A673 (cell line): ENCODE data around the gene C11orf52. TPM values are rescaled to one million over a fixed set of nuclear protein-coding genes. Genes with fewer than 3 reads are reported as not detected.

ENCODE experiments used
- BruUV-seq: library from RNA; stranded (reverse); fragments of 400-500 nt; replicated peaks from 2 replicates; lab custom pipeline; 2021; lab: Mats Ljungman, UMichigan
- CTCF ChIA-PET: fragments of 300-600 bp; sonication (Branson Sonifier 250); formaldehyde crosslinking; loops from one replicate; lab custom pipeline; 2022; ENCODE audit warnings: antibody characterized with exemption; lab: Charles Lee
- POLR2A ChIA-PET: fragments of 300-600 bp; sonication (Branson Sonifier 250); formaldehyde crosslinking; loops from one replicate; lab custom pipeline; 2022; ENCODE audit warnings: antibody characterized with exemption; ENCODE audit not compliant: low non-redundant PET; lab: Charles Lee
- DNase-seq: peaks from one replicate; pipeline ENCODE4 v3.0.0-alpha.2; 2015; ENCODE audit warnings: low spot score
- H3K27ac ChIP-seq: fragments of 200-600 bp; sonication (generic); 2 replicates; pipeline ENCODE4 v1.5.1; 2016; ENCODE audit warnings: mixed run types, low read depth, mild to moderate bottlenecking, mixed read lengths, antibody characterized with exemption, low read length; ENCODE audit not compliant: poor library complexity, severe bottlenecking
- H3K27me3 ChIP-seq: fragments of 200-600 bp; sonication (generic); replicated peaks from 2 replicates; pipeline ENCODE4 v1.6.1; 2017; ENCODE audit warnings: mixed run types, low read depth, mild to moderate bottlenecking, mixed read lengths, antibody characterized with exemption, low read length; ENCODE audit not compliant: insufficient read depth, poor library complexity
- H3K36me3 ChIP-seq: fragments of 200-600 bp; sonication (generic); 2 replicates; pipeline ENCODE4 v1.6.1; 2016; ENCODE audit warnings: mixed run types, mild to moderate bottlenecking, mixed read lengths, antibody characterized with exemption, low read length; ENCODE audit not compliant: insufficient read depth, poor library complexity, severe bottlenecking
- H3K4me1 ChIP-seq: fragments of 200-600 bp; sonication (generic); 2 replicates; pipeline ENCODE4 v1.6.1; 2017; ENCODE audit warnings: mixed run types, mild to moderate bottlenecking, mixed read lengths, antibody characterized with exemption, low read length; ENCODE audit not compliant: insufficient read depth, poor library complexity, severe bottlenecking
- H3K4me3 ChIP-seq: fragments of 200-600 bp; sonication (generic); 2 replicates; pipeline ENCODE4 v1.5.1; 2016; ENCODE audit warnings: low read depth, mixed run types, mild to moderate bottlenecking, mixed read lengths, low read length; ENCODE audit not compliant: poor library complexity, severe bottlenecking
- H3K9me3 ChIP-seq: fragments of 200-600 bp; sonication (generic); 2 replicates; pipeline ENCODE4 v1.6.1; 2016; ENCODE audit warnings: mixed run types, low read depth, mild to moderate bottlenecking, mixed read lengths, antibody characterized with exemption, low read length; ENCODE audit not compliant: poor library complexity, severe bottlenecking
- CTCF ChIP-seq: fragments of 300-800, 200-600 bp; sonication (generic); conservative IDR thresholded peaks from 2 replicates; pipeline ENCODE4 v1.5.1; 2017; ENCODE audit warnings: low read depth, mild to moderate bottlenecking, antibody characterized with exemption, low read length, moderate library complexity, mixed read lengths
- EZH2 ChIP-seq: fragments of 200-600 bp; sonication (generic); IDR thresholded peaks from 2 replicates; pipeline ENCODE4 v1.6.1; 2017; ENCODE audit warnings: borderline replicate concordance, low read depth, mild to moderate bottlenecking, mixed read lengths, antibody characterized with exemption, low read length; ENCODE audit not compliant: poor library complexity, severe bottlenecking
- intact Hi-C: fragments of 100-400 bp; cut with micrococcal nuclease; formaldehyde crosslinking; loops from one replicate; pipeline ENCODE4 v1.10.0; 2022; ENCODE audit not compliant: unreplicated experiment
- total RNA-seq: library from RNA; stranded (reverse); gene quantifications from 2 replicates; pipeline ENCODE4 v1.2.3, GENCODE V29; 2021

The C11orf52 gene
- total RNA-seq, 1 experiment from 2014 or later, result 1.4 TPM

GRCh38 chr11:111974446-111974845 is 55.7 kb downstream of the C11orf52 start:
- no TSS peak for BruUV-seq
- Histone ChIP-seq H3K27ac (no peak overlapping the region), H3K4me3 (no peak overlapping the region), H3K27me3 (no peaks in the 10 kb centered on the region), H3K4me1 (peaks cover 14% of the 10 kb centered on the region), H3K36me3 (peaks cover 12% of the 10 kb centered on the region), H3K9me3 (no peaks in the 10 kb centered on the region)
- ChIA-PET CTCF (no interaction called here), POLR2A (no interaction called here)
- DNase-seq, result no peak
- intact Hi-C loops, result no loop called here
- no peak for TF ChIP-seq EZH2
- no peak for TF ChIP-seq CTCF

- Histone ChIP-seq H3K4me3 (no peak overlapping the region), H3K27ac (no peak overlapping the region), H3K27me3 (no peaks in the 10 kb centered on the region), H3K36me3 (peaks cover 4% of the 10 kb centered on the region), H3K9me3 (no peaks in the 10 kb centered on the region), H3K4me1 (peaks cover 14% of the 10 kb centered on the region)
- no TSS peak for BruUV-seq
- intact Hi-C loops, result loop anchor here (5.0 kb wide), 1 partner anchor 98 kb away; the partner anchor contains the start of genes CFAP68 and FDXACB1
- POLR2A ChIA-PET, result no interaction called here
- TF ChIP-seq CTCF (peak; percentile 35), EZH2 (no peak)
- no peak for DNase-seq
- CTCF ChIA-PET, result no interaction called here
These were observed 56.5 kb downstream of the C11orf52 start for GRCh38 chr11:111975076-111975806.

GRCh38 chr11:111976119-111976766 is 57.5 kb downstream of the C11orf52 start:
- Histone ChIP-seq H3K4me1 (peaks cover 14% of the 10 kb centered on the region), H3K36me3 (no peaks in the 10 kb centered on the region), H3K9me3 (no peaks in the 10 kb centered on the region), H3K4me3 (no peak overlapping the region), H3K27ac (no peak overlapping the region), H3K27me3 (no peaks in the 10 kb centered on the region)
- BruUV-seq, result no TSS peak
- intact Hi-C loops, result loop anchor here (5.0 kb wide), 1 partner anchor 99 kb away; the partner anchor contains the start of genes CFAP68 and FDXACB1
- DNase-seq, result no peak
- ChIA-PET CTCF (no interaction called here), POLR2A (no interaction called here)
- TF ChIP-seq CTCF, result no peak
- TF ChIP-seq EZH2, result no peak

Other genes starting within 250 kb of the C11orf52 start
- gene PPP2R1B, start 152.5 kb upstream of the C11orf52 start, total RNA-seq, result 72.2 and 80.0 TPM in 2 replicates
- 56.8 and 61.0 TPM in 2 replicates for gene ALG9, start 47.3 kb upstream of the C11orf52 start, total RNA-seq
- 5.4 TPM in 2 replicates for gene FDXACB1, start 39.7 kb upstream of the C11orf52 start, total RNA-seq
- gene CFAP68, start 39.4 kb upstream of the C11orf52 start, total RNA-seq, result 16.5 and 16.9 TPM in 2 replicates
- 0.87 and 1.6 TPM in 2 replicates for gene CRYAB, start 7.1 kb upstream of the C11orf52 start, total RNA-seq
- not detected in 2 replicates for gene HSPB2, start 6.2 kb upstream of the C11orf52 start, total RNA-seq
- 22.4 and 24.6 TPM in 2 replicates for gene DIXDC1, start 18.4 kb downstream of the C11orf52 start, total RNA-seq
- 90.8 and 94.1 TPM in 2 replicates for gene DLAT, start 106.5 kb downstream of the C11orf52 start, total RNA-seq
- 2.8 and 4.3 TPM in 2 replicates for gene PIH1D2, start 155.1 kb downstream of the C11orf52 start, total RNA-seq
- 30.4 and 32.8 TPM in 2 replicates for gene NKAPD1, start 155.4 kb downstream of the C11orf52 start, total RNA-seq
- 97.7 and 99.6 TPM in 2 replicates for gene TIMM8B, start 167.8 kb downstream of the C11orf52 start, total RNA-seq
- gene SDHD, start 168.0 kb downstream of the C11orf52 start, total RNA-seq, result 119 and 135 TPM in 2 replicates
- gene IL18, start 245.2 kb downstream of the C11orf52 start, total RNA-seq, result not detected in 2 replicates
- 0.26 and 0.41 TPM in 2 replicates for gene TEX12, start 248.5 kb downstream of the C11orf52 start, total RNA-seq